Activated CD8-positive, alpha-beta memory T cell treated with anti-CD3 and anti-CD28 coated beads for 24 hours (primary cell): ENCODE data around the gene YWHAB.
A peak's percentile ranks its signal among the peaks of the same experiment; 100 is the strongest.
"Not testable (repeated sequence)": the region's sequence is repeated elsewhere in the genome, so short reads cannot be mapped to it uniquely, and the experiment has no call there.

ENCODE experiments used
- DNase-seq: peaks from one replicate; pipeline ENCODE4 v3.0.0-alpha.2; 2020

YWHAB gene

GRCh38 chr20:44885392-44886265, at the start of gene YWHAB:
YWHAB (plus strand) TSS chr20:44885705; CDS start chr20:44901534, 15,829 bp downstream.
- DNase-seq: peak; percentile 99

GRCh38 chr20:44836601-44837120, 48.8 kb upstream of the YWHAB start:
- DNase-seq: no peak

GRCh38 chr20:44837946-44838345, 47.6 kb upstream of the YWHAB start:
- DNase-seq: no peak

- no peak for DNase-seq
Observed at GRCh38 chr20:44838521-44838920, 47.0 kb upstream of the YWHAB start.

GRCh38 chr20:44839481-44839880, 46.0 kb upstream of the YWHAB start:
- DNase-seq: no peak

- DNase-seq: no peak
Observed at GRCh38 chr20:44840826-44841225, 44.7 kb upstream of the YWHAB start.

- no peak for DNase-seq
Observed at GRCh38 chr20:44841955-44842354, 43.5 kb upstream of the YWHAB start.

GRCh38 chr20:44843876-44844275, 41.6 kb upstream of the YWHAB start:
- DNase-seq: no peak

GRCh38 chr20:44848254-44849015, 37.1 kb upstream of the YWHAB start:
- no peak for DNase-seq

GRCh38 chr20:44849703-44850102, 35.8 kb upstream of the YWHAB start:
- DNase-seq: no peak

- no peak for DNase-seq
Observed at GRCh38 chr20:44850272-44850671, 35.2 kb upstream of the YWHAB start.

GRCh38 chr20:44850837-44851236, 34.7 kb upstream of the YWHAB start:
- DNase-seq: no peak

GRCh38 chr20:44851545-44851944, 34.0 kb upstream of the YWHAB start:
- no peak for DNase-seq

GRCh38 chr20:44856442-44856841, 29.1 kb upstream of the YWHAB start:
- DNase-seq: no peak

GRCh38 chr20:44856856-44857448, 28.6 kb upstream of the YWHAB start:
- DNase-seq: no peak

- no peak for DNase-seq
Observed at GRCh38 chr20:44858606-44859360, 26.7 kb upstream of the YWHAB start.

- no peak for DNase-seq
Observed at GRCh38 chr20:44861531-44862006, 23.9 kb upstream of the YWHAB start.

GRCh38 chr20:44862286-44862685, 23.2 kb upstream of the YWHAB start:
- no peak for DNase-seq

- not testable (repeated sequence) for DNase-seq
Observed at GRCh38 chr20:44863365-44864084, 22.0 kb upstream of the YWHAB start.

GRCh38 chr20:44864493-44864892, 21.0 kb upstream of the YWHAB start:
- DNase-seq: not testable (repeated sequence)

- no peak for DNase-seq
Observed at GRCh38 chr20:44866703-44867335, 18.7 kb upstream of the YWHAB start.
